Glomerular endothelial cell (primary cell): ENCODE measurements around the gene NRN1L. TPM values are rescaled to one million over a fixed set of nuclear protein-coding genes. Genes with fewer than 3 reads are reported as not detected.
"Not testable (repeated sequence)": the region's sequence is repeated elsewhere in the genome, so short reads cannot be mapped to it uniquely, and the experiment has no call there.

Experiments
- DNase-seq: peaks from one replicate; pipeline ENCODE4 v3.0.0-alpha.2; 2011; ENCODE audit warnings: low read depth, low spot score; ENCODE audit errors: extremely low read depth
- total RNA-seq: library from RNA; depleted of rRNA; stranded (reverse); fragments of >200 nt; gene quantifications from 2 replicates; pipeline ENCODE4 v1.2.3, GENCODE V29; 2015

Gene NRN1L
- 0.76 and 1.3 TPM in 2 replicates for total RNA-seq

- no peak for DNase-seq
These were observed at the start of gene NRN1L for GRCh38 chr16:67884684-67885083. NRN1L (plus strand) TSS chr16:67884885; CDS start chr16:67884904, 19 bp downstream.

- DNase-seq: not testable (repeated sequence)
These were observed 47.5 kb upstream of the NRN1L start for GRCh38 chr16:67837190-67837589.

GRCh38 chr16:67837811-67838210, 46.9 kb upstream of the NRN1L start:
- no peak for DNase-seq

GRCh38 chr16:67841198-67841815, 43.4 kb upstream of the NRN1L start:
- DNase-seq: no peak

- peak; percentile 77 for DNase-seq
These were observed 42.7 kb upstream of the NRN1L start, which contains the start of gene THAP11 for GRCh38 chr16:67841816-67842508. THAP11 (plus strand) TSS chr16:67842320; CDS start chr16:67842555, 235 bp downstream.

- DNase-seq: no peak
These were observed 42.0 kb upstream of the NRN1L start for GRCh38 chr16:67842509-67843342.

- no peak for DNase-seq
These were observed 41.3 kb upstream of the NRN1L start for GRCh38 chr16:67843343-67843765.

- DNase-seq: no peak
These were observed 40.2 kb upstream of the NRN1L start for GRCh38 chr16:67844497-67844896.

GRCh38 chr16:67845291-67846062, 39.2 kb upstream of the NRN1L start:
- DNase-seq: no peak

- DNase-seq: no peak
These were observed 38.7 kb upstream of the NRN1L start for GRCh38 chr16:67846063-67846319.

- no peak for DNase-seq
These were observed 38.2 kb upstream of the NRN1L start, which contains the start of gene NUTF2 for GRCh38 chr16:67846320-67847063. NUTF2 (plus strand) TSS chr16:67846933; CDS start chr16:67865131, 18,198 bp downstream.

GRCh38 chr16:67847064-67847861, 37.4 kb upstream of the NRN1L start, which contains the start of gene CENPT:
CENPT (minus strand) TSS chr16:67847693; CDS start chr16:67833859, 13,834 bp downstream.
- no peak for DNase-seq

GRCh38 chr16:67848118-67848517, 36.6 kb upstream of the NRN1L start:
- no peak for DNase-seq

- no peak for DNase-seq
These were observed 31.0 kb upstream of the NRN1L start for GRCh38 chr16:67853670-67854069.

GRCh38 chr16:67855789-67856188, 28.9 kb upstream of the NRN1L start:
- DNase-seq: no peak

GRCh38 chr16:67856927-67857546, 27.6 kb upstream of the NRN1L start:
- DNase-seq: no peak

GRCh38 chr16:67857547-67858233, 27.0 kb upstream of the NRN1L start:
- peak; percentile 67 for DNase-seq

- DNase-seq: no peak
These were observed 26.2 kb upstream of the NRN1L start for GRCh38 chr16:67858500-67858899.
